RWPE2 (cell line): ENCODE measurements around the gene OR10A5.

Experiments
- ATAC-seq: fragments of 200-7000 bp; cut with Tn5 transposase; 3 replicates; pipeline ENCODE4 v1.9.1; 2021; ENCODE audit warnings: low read depth
- DNase-seq: peaks from one replicate; pipeline ENCODE4 v3.0.0-alpha.2; 2020; ENCODE audit warnings: low spot score
- H3K27ac ChIP-seq: fragments of 450-650 bp; 2 replicates; pipeline ENCODE4 v1.5.1; 2017; ENCODE audit warnings: mild to moderate bottlenecking; ENCODE audit not compliant: poor library complexity, severe bottlenecking
- H3K27me3 ChIP-seq: fragments of 250-450 bp; sonication (Bioruptor Pico); 2 replicates; pipeline ENCODE4 v1.5.1; 2021; ENCODE audit warnings: mild to moderate bottlenecking, moderate library complexity; ENCODE audit not compliant: insufficient read depth, poor library complexity, severe bottlenecking
- H3K36me3 ChIP-seq: fragments of 250-450 bp; sonication (Bioruptor Pico); 2 replicates; pipeline ENCODE4 v1.5.1; 2020; ENCODE audit warnings: low read depth, mild to moderate bottlenecking, moderate library complexity
- H3K4me1 ChIP-seq: fragments of 250-450 bp; sonication (Bioruptor Pico); 2 replicates; pipeline ENCODE4 v1.5.1; 2021; ENCODE audit warnings: mild to moderate bottlenecking, moderate library complexity; ENCODE audit not compliant: insufficient read depth, poor library complexity, severe bottlenecking
- H3K4me3 ChIP-seq: fragments of 250-450 bp; sonication (Bioruptor Pico); 2 replicates; pipeline ENCODE4 v1.5.1; 2021; ENCODE audit warnings: mild to moderate bottlenecking, moderate library complexity; ENCODE audit not compliant: severe bottlenecking
- H3K9me3 ChIP-seq: fragments of 250-450 bp; sonication (Bioruptor Pico); 2 replicates; pipeline ENCODE4 v1.5.1; 2021; ENCODE audit warnings: mild to moderate bottlenecking, moderate library complexity; ENCODE audit not compliant: severe bottlenecking
- TF ChIP-seq, protein P1 (sequence below): fragments of 450-650 bp; IDR thresholded peaks from one replicate; pipeline ENCODE4 v1.5.1; 2017; ENCODE audit warnings: mild to moderate bottlenecking, moderate library complexity; ENCODE audit not compliant: poor library complexity, severe bottlenecking

OR10A5 gene

DNA sequence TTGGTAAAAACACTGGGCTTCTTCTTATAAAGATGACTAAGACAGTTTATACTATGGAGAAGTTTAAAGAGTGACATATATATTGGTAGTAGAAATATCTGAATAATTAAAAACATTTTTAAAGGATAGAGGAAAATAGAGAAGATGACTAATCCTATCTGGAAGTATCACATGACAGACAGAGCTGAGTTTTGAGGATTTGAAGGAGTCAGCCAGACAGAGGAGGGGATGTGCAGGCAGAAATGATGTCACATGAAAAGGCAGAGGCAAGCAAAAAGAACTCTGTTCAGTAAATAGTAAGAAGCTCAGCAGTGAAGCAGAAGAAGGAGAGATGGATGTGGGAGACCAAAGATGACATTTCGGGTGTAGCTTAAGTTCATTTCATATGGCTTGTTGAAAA lies 19.0 kb downstream of the OR10A5 start:
- H3K9me3 ChIP-seq: no peaks in the 10 kb centered on the region
- DNase-seq (no peak), ATAC-seq (no peak)
- H3K27me3 ChIP-seq: no peaks in the 10 kb centered on the region
- TF ChIP-seq, protein P1, sequence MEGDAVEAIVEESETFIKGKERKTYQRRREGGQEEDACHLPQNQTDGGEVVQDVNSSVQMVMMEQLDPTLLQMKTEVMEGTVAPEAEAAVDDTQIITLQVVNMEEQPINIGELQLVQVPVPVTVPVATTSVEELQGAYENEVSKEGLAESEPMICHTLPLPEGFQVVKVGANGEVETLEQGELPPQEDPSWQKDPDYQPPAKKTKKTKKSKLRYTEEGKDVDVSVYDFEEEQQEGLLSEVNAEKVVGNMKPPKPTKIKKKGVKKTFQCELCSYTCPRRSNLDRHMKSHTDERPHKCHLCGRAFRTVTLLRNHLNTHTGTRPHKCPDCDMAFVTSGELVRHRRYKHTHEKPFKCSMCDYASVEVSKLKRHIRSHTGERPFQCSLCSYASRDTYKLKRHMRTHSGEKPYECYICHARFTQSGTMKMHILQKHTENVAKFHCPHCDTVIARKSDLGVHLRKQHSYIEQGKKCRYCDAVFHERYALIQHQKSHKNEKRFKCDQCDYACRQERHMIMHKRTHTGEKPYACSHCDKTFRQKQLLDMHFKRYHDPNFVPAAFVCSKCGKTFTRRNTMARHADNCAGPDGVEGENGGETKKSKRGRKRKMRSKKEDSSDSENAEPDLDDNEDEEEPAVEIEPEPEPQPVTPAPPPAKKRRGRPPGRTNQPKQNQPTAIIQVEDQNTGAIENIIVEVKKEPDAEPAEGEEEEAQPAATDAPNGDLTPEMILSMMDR: no peak
- H3K36me3 ChIP-seq: no peaks in the 10 kb centered on the region
- H3K27ac ChIP-seq: no peak overlapping the region
- no peak overlapping the region for H3K4me3 ChIP-seq
- H3K4me1 ChIP-seq: no peaks in the 10 kb centered on the region

DNA sequence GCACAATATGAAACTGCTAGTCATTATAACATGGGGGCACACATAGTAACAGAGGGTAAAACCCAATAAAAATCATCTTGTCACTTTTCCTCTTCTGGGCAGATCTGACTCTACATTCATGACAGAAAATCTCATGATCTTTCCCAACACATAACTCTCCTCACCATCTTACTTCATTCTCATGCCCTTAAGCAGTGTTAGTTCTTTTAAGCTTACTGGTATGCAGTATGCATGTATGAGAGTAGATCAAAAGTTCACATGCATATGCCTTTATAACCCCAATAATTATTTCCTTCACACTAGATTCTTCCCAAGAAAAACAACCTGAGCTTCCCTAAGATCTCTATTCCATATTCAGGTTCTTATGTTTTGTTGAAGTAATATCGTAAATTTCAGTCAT lies 25.8 kb downstream of the OR10A5 start:
- H3K27ac ChIP-seq: no peak overlapping the region

DNA sequence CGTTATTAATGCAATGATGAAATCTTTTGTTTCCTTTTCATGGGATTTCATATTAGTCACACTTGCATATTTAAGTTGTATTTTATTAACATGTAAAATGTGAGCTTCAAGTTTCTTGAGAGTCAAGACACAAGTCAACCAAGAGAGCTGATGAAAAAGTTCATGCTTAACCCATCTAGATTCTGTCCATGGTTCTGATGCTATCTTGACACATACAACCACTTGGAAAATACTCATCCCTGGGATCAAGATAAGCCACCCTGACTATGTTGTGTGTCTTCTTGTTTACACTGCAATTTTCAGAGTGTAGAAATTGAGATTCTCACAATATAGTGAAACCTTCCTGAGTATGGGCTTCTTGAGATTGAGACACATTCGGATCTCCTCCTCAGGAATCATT lies 30.3 kb downstream of the OR10A5 start:
- Histone ChIP-seq H3K27me3 (no peaks in the 10 kb centered on the region), H3K4me1 (no peaks in the 10 kb centered on the region), H3K27ac (no peak overlapping the region), H3K36me3 (no peaks in the 10 kb centered on the region), H3K9me3 (no peaks in the 10 kb centered on the region), H3K4me3 (no peak overlapping the region)
- DNase-seq (no peak), ATAC-seq (no peak)
- TF ChIP-seq, protein P1: no peak

More for the DNA sequence above, 25.8 kb downstream of the OR10A5 start:
- ATAC-seq (no peak), DNase-seq (no peak)
- Histone ChIP-seq H3K36me3 (no peaks in the 10 kb centered on the region), H3K4me1 (no peaks in the 10 kb centered on the region), H3K4me3 (no peak overlapping the region), H3K9me3 (no peaks in the 10 kb centered on the region), H3K27me3 (no peaks in the 10 kb centered on the region)
- TF ChIP-seq, protein P1: no peak

DNA sequence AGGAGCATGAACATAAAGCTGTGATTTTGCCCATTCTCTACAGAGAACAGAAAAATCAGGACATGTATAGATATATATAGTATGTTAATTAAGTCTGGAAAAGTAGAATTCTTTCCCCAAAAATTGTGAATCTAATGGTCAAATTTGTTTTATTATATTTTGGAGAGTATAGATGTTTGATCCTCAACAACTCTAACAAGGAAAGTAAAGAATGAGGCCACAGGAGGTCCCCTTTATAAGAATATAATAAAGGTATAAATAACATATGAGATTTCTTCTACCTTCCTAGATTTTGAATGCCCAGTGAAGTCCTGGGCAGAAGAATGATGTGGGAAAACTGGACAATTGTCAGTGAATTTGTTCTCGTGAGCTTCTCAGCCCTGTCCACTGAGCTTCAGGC lies 30.8 kb downstream of the OR10A5 start, which contains the start of gene OR10A4:
Gene OR10A4, plus strand, starts transcription at position 301 of the 400 bp plus-strand sequence. Its CDS starts 23 bp downstream, at position 324.
- no peak within 1 kb of the TSS for H3K4me3 ChIP-seq
- no peak for DNase-seq

DNA sequence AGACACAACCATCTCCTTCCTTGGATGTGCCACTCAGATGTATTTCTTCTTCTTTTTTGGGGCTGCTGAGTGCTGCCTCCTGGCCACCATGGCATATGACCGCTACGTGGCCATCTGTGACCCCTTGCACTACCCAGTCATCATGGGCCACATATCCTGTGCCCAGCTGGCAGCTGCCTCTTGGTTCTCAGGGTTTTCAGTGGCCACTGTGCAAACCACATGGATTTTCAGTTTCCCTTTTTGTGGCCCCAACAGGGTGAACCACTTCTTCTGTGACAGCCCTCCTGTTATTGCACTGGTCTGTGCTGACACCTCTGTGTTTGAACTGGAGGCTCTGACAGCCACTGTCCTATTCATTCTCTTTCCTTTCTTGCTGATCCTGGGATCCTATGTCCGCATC lies 31.4 kb downstream of the OR10A5 start:
- ATAC-seq (no peak), DNase-seq (no peak)
- no peaks in the 10 kb centered on the region for H3K9me3 ChIP-seq
- no peaks in the 10 kb centered on the region for H3K4me1 ChIP-seq
- no peak overlapping the region for H3K27ac ChIP-seq
- TF ChIP-seq, protein P1: no peak
- H3K4me3 ChIP-seq: no peak overlapping the region
- H3K27me3 ChIP-seq: no peaks in the 10 kb centered on the region
- H3K36me3 ChIP-seq: no peaks in the 10 kb centered on the region

More for the DNA sequence above, 30.8 kb downstream of the OR10A5 start, which contains the start of gene OR10A4:
- H3K27me3 ChIP-seq: no peaks in the 10 kb centered on the region
- no peaks in the 10 kb centered on the region for H3K36me3 ChIP-seq
- H3K4me1 ChIP-seq: no peaks in the 10 kb centered on the region
- TF ChIP-seq, protein P1: no peak
- no peaks in the 10 kb centered on the region for H3K9me3 ChIP-seq
- no peak within 1 kb of the TSS for H3K27ac ChIP-seq
- ATAC-seq: no peak
